Measurements from ENCODE around the gene SMYD1.

Gene SMYD1

GRCh38 chr2:88057437-88057844 is 10.2 kb upstream of the SMYD1 start:
- no peak for DNase-seq (ENCODE audit: low spot score)

- DNase-seq (ENCODE audit: low spot score): no peak
Observed at GRCh38 chr2:88058191-88058590, 9.4 kb upstream of the SMYD1 start.

DNA sequence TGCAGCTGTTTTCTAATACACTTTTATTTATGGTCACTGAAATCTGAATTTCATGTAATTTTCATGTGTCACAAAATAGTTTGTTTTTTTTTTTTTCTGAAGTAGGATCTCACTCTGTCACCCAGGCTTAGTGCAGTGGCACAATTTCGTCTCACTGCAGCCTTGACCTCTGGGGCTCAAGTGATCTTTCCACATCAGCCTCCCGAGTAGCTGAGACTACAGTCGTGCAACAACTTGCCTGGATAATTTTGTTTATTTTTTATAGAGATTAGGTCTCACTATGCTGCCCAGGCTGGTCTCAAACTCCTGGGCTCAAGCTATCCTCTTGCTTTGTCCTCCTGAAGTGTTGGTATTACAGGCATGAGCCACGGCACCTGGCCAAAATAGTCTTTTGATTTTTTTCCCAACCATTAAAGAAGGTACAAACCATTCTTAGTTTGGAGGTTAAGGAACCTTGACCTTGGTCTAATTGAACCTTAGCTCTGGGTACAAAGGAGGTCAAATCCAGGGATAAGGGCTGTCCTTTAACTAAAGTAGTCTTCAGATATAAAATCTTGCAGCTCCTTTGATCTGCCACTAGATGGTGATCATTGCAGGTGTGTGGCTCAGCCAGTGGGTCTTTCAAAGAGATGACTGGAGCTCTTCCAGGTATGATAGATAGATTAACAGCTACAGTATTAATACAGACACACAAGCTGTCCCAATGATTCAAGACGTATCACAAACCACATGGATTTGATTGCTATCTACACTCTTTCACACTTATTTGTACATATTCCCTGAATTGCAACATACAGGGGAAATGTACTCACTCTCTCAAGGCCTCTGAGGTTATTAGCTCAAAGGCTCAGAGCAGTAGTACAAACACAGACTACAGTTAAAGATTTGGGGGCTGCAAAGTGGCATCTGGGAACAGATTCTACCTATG is 7.4 kb upstream of the SMYD1 start:
- peak; percentile 59 for DNase-seq (ENCODE audit: low spot score)

DNA sequence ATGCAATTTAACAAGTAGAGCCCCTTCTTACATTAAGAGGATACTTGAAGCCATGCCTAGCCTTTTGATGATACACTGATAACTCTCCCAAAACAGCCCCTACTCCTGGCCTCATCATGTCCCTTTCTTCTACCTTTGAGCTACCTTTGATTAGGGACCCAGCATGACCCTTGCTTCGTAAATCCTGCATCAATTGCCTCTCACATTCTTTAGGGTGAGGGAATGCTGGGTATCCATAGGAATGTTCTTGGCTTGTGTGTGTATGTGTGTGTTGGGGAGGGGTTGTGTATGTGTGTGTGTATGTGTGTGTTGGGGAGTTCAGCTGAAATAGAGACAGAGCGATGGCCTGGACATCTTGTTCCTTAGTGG is 6.7 kb upstream of the SMYD1 start:
- no peak for DNase-seq (ENCODE audit: low spot score)

GRCh38 chr2:88061295-88061694 is 6.3 kb upstream of the SMYD1 start:
- no peak for DNase-seq (ENCODE audit: low spot score)

GRCh38 chr2:88066543-88066942 is 1.1 kb upstream of the SMYD1 start:
- no peak for DNase-seq (ENCODE audit: low spot score)

DNA sequence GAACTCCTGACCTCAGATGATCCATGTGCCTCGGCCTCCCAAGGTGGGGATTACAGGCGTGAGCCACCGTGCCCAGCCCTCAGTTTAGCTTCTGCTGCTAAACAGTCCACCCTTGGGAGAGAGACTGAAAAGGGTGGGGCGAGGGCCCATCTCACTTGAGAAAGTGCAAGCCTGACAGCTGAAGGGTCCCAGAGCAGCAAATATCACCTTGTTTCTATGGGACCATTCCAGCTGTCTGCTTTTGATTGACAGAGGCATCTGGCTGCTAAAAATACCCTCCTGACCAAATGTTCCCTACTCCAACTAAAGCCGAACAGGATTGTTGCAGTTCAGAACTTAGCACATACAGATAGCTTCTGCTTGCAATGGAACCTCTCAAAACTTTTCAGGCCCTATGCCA is 436 bp upstream of the SMYD1 start:
- DNase-seq (ENCODE audit: low spot score): no peak

GRCh38 chr2:88068044-88068443 is 419 bp downstream of the SMYD1 start:
- no peak for DNase-seq (ENCODE audit: low spot score)

DNA sequence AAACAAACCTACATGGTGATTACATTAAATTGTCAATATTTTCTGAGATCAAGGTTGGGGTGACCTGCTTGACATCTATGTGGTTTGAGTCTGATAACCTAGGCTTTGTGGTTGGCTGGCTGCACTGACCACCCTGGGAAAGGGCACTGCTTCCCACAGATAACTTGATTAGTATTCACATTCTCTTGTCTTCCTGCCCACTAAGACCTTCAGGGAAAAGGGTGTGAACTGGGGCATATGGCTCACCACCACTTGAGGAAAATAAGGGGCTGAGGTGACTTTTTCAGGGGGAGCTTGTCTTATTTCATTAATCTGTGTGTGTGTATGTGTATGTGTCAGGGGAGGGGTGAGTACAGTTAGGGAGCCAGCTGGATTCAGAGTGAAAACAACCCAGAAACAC is 1.5 kb downstream of the SMYD1 start:
- DNase-seq (ENCODE audit: low spot score): no peak

GRCh38 chr2:88070055-88070454 is 2.4 kb downstream of the SMYD1 start:
- DNase-seq (ENCODE audit: low spot score): no peak

DNA sequence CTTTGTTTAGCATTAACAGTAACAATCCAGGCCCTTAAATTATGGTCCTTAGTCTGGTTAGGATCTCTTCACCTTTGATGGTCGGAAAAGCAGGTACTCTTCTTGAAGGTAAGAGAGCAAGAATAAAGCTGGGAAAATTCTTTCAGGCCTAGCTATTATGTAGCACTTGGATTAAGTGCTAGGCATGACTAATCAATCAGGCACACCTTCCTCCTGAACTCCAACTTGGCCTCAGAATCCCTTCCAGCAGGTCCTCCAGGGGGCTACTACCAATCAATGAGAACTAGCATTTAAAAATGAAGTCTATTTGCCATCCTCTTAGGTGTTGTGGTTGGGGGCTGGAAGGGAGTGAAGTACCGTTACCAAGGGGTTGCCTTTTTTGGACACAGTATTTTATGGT is 3.7 kb downstream of the SMYD1 start:
- no peak for DNase-seq (ENCODE audit: low spot score)

DNA sequence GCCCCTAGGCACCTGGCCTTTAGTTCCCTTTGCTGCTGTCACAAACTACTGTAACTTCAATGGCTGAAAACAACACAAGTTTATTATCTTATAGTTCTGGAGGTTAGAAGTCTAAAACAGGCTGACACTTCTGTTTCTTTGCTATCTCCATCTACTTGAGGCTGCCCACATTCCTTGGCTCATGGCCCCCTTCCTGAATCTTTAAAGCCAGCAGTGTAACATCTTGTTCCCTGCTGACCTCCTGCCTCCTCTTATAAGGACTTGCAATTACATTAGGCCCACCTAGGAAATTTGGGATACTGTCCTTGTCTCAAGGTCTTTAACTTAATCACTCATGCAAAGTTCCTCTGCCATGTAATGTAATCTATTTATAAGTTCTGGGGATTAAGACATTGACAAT is 6.5 kb downstream of the SMYD1 start:
- no peak for DNase-seq (ENCODE audit: low spot score)

- DNase-seq (ENCODE audit: low spot score): no peak
Observed at GRCh38 chr2:88074854-88075292, 7.2 kb downstream of the SMYD1 start.

DNA sequence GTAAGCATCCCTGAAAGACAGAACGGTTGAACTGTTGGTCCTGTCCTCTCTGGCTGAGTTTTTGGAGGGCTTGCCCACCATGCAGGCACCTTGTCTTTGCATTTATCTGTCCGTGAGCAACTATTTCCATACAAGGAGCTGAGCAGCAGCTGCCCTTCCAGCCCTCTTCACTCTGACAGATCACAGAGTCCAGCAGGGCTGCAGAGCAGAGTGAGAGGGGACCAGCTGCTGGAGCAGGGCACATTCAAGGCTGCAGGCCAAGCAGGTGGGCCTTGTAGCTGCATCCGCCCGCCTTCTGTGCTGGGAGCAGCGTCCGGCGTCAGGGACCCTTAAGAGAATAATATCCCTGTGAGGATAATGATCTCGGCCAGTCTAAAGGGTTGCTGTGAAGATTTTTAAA is 9.5 kb downstream of the SMYD1 start:
- no peak for DNase-seq (ENCODE audit: low spot score)

DNA sequence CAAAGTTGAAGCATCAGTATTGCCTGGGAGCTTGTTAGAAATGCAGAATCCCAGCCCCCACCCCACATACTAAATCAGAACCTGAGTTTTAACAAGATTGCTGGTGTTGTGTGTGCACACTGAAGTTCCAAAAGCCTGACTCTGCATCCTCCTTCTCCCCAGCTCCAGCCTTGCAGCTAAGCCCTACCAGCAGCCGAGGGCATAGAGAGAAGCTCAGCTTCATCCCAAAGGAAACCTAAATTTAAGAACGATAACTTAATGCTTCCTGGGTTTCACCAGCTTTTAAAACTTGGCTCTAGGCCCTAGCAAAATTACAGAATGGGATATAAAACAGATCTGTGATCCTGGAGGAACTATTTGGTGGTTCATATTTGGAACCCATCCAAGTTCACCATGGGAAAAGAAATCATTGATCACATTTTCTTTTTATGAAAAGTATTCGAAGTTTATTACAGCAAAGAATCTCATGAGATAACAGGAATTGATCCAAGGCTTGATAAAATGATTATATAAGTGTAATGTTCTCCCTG is 11.1 kb downstream of the SMYD1 start:
- DNase-seq (ENCODE audit: low spot score): no peak

DNA sequence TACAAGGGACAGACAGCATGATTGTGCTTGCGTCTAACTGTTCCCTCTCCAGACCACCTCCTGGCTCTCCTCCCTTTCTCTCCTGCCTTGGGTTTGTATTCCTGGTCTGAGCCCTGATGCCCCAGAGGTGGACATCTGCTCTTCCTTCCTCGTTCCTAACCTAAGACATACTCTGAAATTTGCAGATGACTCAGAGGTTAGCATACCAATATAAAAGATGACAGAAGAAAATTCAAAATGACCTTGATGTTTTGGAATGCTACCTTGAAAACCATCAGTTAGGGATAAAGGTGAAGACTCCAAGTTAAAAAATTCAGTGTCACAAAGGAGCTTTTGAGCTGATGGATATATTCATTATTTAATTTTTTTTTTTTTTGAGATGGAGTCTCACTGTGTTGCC is 12.9 kb downstream of the SMYD1 start:
- DNase-seq (ENCODE audit: low spot score): no peak

GRCh38 chr2:88081924-88082608 is 14.4 kb downstream of the SMYD1 start:
- DNase-seq (ENCODE audit: low spot score): peak; percentile 25

- DNase-seq (ENCODE audit: low spot score): peak; percentile 94
Observed at GRCh38 chr2:88082781-88083180, 15.2 kb downstream of the SMYD1 start.

DNA sequence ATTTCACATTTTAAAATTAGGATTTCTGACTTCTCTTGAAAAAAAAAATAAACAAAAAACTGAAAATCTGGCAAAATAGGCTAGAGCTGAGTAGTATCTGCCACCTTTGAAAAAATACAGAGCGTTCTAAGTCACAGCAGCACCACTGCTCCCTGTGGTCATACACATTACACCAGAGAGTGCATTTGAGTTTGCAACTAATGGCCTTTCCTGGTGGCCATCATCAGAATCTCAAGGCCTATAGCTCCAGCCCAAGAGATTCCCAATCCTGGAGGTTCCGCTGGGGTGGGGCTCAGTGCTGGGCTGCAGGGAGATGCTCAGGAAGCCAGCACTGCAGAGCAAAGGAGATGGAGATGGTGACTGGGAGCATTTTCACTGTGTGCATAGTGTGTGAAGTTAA is 17.5 kb downstream of the SMYD1 start:
- DNase-seq (ENCODE audit: low spot score): no peak

DNA sequence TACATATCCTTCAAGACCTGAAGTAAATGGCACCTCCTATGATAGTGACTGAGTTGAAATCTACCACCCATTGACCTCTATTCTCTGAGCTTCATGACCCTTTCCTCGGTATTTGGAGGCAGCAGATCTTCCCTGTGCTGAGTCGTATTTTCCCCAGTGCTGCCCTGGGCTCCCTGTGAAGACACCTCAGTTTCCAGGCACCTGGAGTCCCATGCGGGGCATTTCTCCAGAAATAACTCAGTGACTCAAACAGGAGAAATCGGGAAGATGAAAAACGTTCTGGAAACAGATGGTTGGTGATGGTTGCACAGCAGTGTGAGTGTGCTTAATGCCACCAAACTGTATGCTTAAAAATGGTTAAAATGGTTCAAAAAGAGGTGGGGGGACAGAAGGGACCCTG is 18.0 kb downstream of the SMYD1 start:
- DNase-seq (ENCODE audit: low spot score): no peak

DNA sequence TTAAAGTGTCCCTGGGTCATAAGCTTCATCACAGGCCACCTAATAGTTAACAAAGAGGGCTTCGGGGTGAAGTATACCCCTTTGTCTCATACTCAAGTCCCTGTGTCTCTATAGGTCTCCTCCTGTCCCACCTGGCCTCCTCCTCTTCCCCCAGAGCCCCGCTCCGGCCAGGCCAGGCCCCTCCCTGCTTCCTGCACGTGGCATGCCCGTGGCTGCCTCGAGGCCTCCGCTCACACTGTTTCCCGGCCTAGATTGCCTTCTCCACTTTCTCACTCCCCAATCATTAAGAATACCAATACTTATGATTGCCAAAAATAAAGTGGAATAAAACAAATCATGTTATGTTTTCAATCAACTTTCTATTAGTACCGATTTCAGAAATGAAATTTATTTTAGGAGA is 18.8 kb downstream of the SMYD1 start:
- no peak for DNase-seq (ENCODE audit: low spot score)

DNA sequence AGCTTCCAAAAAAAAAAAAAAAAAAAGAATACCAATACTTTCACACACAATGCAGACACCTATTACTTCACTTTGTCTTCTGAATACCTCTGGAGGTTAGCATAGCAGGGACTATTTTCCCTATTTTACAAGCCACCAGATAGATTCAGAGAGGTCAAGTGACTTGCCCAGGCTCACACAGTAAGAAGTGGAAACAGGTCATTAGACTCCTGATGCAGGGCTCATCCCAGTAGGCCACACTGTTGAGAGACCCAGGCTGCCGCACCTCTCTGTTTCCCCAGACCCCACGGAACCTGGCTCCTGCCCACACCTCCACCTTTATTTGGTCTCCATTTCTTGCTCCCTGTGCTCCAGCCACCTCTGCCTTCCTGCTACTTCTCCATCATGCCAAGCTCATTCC is 19.4 kb downstream of the SMYD1 start:
- no peak for DNase-seq (ENCODE audit: low spot score)

GRCh38 chr2:88087763-88088162 is 20.1 kb downstream of the SMYD1 start:
- DNase-seq (ENCODE audit: low spot score): no peak
